DOHH2 (cell line): ENCODE measurements around the gene LDLRAD4.

Experiments
- CTCF ChIP-seq: fragments of 200-600 bp; sonication (generic); IDR thresholded peaks from one replicate; pipeline ENCODE4 v1.5.1; 2014; ENCODE audit warnings: antibody characterized with exemption, mild to moderate bottlenecking, low read depth, low read length; ENCODE audit not compliant: poor library complexity, severe bottlenecking
- EZH2phosphoT487 ChIP-seq: fragments of 200-600 bp; sonication (generic); IDR thresholded peaks from 2 replicates; pipeline ENCODE4 v1.6.1; 2017; ENCODE audit warnings: borderline replicate concordance, mild to moderate bottlenecking, antibody characterized with exemption, low read length, moderate library complexity, mixed read lengths

- TF ChIP-seq CTCF, result no peak
- no peak for TF ChIP-seq EZH2phosphoT487
Observed at GRCh38 chr18:13616525-13617035, 398.0 kb downstream of the LDLRAD4 start.
